PC-9 (cell line): ENCODE measurements around the gene LRRC56.

Experiments
- EZH2 ChIP-seq: fragments of 200-600 bp; sonication (generic); IDR thresholded peaks from 2 replicates; pipeline ENCODE4 v1.8.0; 2017; ENCODE audit warnings: antibody characterized with exemption, low read depth
- TF ChIP-seq, protein P1 (sequence below): fragments of 200-600 bp; sonication (generic); conservative IDR thresholded peaks from 2 replicates; pipeline ENCODE4 v1.6.1; 2017; ENCODE audit warnings: mixed run types, antibody characterized with exemption, mild to moderate bottlenecking, moderate library complexity

DNA sequence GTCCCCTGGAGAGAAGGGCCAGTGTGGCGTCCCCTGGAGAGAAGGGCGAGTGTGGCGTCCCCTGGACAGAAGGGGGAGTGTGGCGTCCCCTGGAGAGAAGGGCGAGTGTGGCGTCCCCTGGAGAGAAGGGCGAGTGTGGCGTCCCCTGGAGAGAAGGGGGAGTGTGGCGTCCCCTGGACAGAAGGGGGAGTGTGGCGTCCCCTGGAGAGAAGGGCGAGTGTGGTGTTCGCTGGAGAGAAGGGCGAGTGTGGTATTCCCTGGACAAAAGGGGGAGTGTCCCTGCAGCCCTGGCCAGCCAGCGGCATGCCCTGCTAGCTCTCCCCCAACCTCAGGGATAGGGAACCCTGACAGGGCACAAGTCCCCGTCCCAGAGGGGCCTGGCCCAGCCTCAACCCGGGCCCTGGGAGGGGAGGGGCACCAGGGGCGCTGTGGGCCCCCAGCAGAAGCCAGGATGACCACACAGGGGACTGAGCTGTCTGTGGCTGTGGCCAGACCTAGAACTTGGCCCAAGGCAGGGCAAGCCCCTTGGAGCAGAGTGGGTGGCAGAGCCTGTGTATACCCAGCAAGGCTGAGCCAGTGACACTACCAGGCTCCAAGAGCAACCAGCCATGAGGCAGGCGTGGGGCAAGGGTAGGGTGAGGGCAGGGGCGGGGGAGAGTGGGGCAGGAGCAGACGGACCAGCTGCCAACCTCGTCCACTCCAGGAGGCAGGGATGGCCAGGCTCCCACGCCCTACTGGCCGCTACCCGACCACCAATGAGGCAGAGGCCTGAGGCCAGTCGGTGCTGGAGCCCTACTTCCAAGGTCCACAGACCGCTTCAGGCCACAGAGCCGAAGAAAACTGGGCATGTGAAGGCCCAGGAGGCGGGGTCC lies 6.1 kb upstream of the LRRC56 start:
- TF ChIP-seq, protein P1, sequence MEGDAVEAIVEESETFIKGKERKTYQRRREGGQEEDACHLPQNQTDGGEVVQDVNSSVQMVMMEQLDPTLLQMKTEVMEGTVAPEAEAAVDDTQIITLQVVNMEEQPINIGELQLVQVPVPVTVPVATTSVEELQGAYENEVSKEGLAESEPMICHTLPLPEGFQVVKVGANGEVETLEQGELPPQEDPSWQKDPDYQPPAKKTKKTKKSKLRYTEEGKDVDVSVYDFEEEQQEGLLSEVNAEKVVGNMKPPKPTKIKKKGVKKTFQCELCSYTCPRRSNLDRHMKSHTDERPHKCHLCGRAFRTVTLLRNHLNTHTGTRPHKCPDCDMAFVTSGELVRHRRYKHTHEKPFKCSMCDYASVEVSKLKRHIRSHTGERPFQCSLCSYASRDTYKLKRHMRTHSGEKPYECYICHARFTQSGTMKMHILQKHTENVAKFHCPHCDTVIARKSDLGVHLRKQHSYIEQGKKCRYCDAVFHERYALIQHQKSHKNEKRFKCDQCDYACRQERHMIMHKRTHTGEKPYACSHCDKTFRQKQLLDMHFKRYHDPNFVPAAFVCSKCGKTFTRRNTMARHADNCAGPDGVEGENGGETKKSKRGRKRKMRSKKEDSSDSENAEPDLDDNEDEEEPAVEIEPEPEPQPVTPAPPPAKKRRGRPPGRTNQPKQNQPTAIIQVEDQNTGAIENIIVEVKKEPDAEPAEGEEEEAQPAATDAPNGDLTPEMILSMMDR: no peak
- TF ChIP-seq EZH2: no peak
